GM20431 (cell line): Measurements from ENCODE around the gene ANKRD34C.

Experiments
- in situ Hi-C: fragments of 300-500 bp; cut with MseI, MboI; formaldehyde crosslinking; loops from one replicate; pipeline ENCODE4 v1.15.0; 2020; ENCODE audit warnings: low sequenced_read_pairs; ENCODE audit not compliant: unreplicated experiment

Gene ANKRD34C

DNA sequence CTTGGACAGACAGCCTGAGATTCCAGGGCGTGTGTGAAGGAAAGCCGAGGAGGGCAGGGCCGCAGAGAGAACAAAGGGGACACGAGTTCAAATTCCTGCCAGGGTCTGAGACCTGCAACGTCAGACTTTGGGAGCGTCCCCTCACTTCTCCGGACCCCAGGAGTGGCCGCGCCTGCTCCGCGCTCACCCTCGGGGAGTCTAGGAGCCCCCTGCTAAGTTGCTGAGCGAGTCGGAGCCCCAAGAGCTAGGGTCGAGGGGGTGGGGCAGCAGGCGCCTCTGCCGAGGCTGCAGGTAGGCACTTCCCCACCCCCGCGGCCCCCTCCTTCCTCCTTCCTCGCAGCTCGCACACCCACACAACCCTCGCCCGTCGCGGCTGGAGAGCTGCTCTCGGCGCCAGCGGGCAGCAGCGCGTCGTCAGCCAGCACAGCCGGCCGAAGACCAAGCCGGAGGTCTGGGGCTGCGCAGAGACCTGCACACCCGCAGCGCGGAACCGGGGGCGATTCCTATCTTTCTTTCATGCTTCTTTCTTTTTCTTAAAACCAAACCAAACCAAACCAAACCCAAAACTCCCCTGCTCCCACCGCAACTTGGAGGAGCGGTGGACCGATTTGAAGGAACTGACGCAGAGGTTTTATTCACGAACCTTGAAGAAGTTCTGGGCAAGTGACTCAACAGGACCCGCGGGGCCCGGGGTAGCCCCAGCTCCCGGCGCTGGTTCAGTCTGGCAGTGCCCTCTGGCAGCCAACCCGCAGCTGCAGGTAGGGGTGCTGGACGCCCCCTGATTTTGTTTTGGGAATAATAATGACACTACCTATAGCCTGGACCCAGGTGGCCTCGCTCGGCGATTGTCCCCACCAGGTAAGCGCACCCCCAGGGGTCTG is at the start of gene ANKRD34C:
Gene ANKRD34C (plus strand): TSS at position 352 of the 881 bp plus-strand sequence. CDS start 10,563 bp downstream, outside the sequence.
- in situ Hi-C loops = no loop called here

DNA sequence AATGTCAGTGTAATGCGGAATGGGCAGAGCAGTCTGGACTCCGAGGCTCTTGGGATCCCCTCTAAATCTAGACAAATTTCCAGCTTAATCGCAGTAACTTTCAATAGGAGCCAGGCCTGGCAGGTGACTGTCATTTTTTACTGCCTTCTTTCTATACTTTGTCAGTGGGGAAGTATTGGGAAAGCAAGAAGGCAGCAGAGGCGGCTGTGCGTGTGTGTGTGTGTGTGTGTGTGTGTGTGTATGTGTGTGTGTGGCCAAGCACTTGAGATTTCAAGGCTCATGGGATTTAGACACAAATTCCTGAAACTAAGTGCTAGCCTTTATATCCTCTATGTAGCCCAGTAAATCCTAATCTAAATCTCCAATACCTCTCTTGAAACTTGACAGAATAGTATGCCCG is 49.3 kb upstream of the ANKRD34C start:
- in situ Hi-C loops = no loop called here

DNA sequence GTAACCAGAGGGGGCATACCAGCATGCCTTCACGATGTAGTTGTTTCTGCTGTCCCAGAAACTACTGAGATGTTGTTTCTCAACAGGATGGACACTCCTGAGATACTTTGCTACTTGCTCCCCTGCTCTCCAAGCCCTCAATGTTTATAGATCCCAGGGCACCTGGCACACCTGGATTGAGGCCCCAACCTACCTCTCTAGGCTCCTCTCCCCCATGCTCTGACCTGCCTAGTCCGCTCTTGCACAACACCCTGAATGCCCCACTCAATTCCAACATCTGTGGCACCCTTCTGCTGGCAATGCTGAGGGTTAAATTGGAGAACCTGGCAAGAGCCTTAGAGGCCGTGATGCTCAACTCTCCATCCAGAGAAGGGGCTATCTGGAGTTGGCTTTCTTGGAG is 42.5 kb upstream of the ANKRD34C start:
- in situ Hi-C loops = no loop called here

DNA sequence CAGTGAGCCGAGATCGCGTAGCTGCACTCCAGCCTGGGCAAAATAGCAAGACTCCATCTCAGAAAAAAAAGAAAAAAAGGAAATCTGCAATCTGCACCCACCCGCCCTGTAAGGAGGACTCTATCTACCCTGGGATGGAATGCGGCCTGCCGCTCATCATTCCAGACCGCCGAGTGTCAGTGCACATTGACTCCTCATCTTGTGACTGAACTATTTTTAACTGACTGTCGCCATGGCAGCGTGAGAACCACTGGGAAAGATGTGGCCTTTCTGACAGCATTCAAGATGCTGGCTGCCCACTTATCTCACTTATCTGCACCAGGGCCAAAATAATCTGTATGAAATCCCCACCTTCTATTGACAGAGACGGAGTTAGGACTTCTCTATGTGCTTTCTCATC is 38.8 kb upstream of the ANKRD34C start:
- in situ Hi-C loops = no loop called here

DNA sequence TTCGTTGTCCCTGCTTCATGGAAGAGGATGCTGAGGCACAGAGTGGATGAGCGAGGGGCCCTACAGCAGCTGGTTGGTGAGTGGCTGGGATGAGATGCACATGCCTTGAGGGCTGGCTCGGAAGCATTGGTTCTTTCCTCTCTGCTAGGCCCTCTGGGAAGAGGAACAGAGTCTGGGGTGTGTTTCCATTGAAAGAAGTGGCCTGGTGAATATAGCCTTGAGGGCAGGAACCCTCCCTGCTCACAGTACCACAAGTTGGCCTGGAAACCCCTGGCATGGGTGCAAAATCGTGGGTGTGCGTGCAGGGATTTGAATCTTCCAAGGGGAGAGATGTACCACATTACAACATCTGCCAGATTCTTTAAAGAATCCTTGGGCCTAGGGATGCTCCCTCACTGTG is 37.6 kb upstream of the ANKRD34C start:
- in situ Hi-C loops = no loop called here

DNA sequence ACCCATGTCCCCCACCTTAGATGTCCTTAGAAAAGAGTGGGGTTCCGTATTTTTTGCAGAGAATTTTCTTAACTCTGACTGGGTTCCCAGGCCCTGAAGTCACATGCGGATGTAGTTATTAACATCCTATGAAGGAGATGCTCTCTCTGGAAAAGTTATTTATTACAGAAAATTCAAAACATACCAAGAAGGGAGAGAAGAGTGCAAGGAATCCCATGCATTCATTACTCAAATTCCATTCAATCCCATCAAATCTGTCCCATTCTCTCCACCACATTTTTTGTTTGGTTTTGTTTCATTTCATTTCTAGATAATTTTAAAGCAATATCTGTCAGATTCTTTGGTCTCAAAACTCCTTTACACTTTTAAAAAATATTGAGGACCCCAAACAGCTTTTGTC is 34.3 kb upstream of the ANKRD34C start:
- in situ Hi-C loops = no loop called here

DNA sequence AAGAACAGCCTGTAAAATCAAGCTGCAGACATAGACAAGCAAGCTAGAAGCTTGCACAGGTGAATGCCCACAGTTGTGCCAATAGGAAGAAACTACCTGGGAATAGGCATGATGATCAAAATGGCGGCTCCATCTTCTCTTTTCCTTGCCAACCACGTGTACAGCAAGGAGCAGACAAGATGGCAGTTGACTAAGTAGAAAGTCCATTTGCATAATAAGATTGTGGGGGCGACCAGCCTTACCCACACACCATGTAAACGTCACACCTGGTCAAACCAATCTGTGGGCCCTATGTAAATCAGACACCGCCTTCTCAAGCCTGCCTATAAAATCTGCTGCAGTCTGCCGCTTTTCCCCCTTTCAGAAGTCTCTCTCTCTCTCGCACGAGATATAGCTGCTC is 25.1 kb upstream of the ANKRD34C start:
- in situ Hi-C loops = no loop called here

DNA sequence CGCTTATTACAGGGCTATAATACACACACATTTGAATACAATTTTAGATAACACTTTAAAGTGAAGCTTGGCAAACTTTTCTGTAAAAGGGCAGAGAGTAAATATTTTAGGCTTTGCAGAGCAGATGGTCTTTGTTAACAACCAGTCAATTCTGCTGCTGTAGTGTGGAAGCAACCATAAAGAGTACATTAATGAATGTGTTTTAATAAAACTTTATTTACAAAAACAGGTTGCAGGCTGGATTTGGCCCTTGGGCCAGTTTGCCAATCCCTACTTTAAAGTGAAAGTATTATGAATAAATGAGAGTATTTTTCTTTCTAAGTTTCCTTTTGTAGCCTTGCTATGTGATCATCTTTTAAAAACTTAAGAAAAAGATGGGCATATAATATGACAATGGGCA is 20.7 kb upstream of the ANKRD34C start:
- in situ Hi-C loops = no loop called here

DNA sequence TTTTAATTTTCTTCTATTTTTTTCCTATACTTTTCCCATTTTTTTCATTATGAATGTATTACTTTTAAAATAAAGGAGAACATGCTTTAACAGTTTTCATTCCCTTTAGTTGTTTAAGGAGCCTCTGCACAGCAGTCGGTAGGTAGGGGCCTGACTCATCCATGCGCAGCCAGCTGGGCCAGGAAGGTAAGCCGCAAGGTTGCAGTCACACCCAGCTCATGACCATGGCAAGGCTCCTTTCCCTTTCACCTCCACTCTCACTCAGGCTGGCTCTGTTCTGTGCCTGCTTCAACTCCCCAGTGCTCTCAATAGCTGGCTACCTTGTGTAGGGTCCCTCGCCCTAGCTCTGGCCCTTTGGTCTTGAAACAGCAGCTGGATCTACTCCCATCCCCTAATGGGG is 17.4 kb upstream of the ANKRD34C start:
- in situ Hi-C loops = no loop called here

DNA sequence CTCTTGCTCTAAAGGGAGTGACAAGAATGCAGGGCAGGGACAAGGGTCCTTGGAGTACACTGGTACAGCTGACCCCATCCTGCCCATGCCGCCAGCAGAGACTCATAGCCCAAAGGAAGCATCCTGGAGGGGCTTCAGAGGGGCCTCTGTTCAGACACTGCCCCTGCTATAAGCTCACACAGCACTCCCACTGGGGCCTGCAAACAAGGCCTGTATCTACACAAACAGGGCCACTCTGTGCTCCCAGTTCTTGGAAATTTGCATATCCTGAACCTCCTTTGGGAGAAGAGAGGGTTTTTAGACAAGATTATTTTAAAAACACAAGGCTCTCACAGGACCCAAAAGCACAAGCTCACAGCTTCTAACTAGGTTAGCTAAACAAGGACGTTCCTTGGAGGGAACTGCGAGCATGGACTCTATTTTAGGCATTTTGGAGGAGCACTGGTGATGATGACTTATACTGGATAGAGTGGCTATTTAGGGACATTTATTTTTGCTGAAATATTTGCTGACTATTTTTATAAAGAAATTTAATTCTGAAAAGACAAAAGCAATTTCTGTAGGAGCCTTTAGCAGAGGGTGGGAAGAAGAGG is 16.4 kb upstream of the ANKRD34C start:
- in situ Hi-C loops = no loop called here

DNA sequence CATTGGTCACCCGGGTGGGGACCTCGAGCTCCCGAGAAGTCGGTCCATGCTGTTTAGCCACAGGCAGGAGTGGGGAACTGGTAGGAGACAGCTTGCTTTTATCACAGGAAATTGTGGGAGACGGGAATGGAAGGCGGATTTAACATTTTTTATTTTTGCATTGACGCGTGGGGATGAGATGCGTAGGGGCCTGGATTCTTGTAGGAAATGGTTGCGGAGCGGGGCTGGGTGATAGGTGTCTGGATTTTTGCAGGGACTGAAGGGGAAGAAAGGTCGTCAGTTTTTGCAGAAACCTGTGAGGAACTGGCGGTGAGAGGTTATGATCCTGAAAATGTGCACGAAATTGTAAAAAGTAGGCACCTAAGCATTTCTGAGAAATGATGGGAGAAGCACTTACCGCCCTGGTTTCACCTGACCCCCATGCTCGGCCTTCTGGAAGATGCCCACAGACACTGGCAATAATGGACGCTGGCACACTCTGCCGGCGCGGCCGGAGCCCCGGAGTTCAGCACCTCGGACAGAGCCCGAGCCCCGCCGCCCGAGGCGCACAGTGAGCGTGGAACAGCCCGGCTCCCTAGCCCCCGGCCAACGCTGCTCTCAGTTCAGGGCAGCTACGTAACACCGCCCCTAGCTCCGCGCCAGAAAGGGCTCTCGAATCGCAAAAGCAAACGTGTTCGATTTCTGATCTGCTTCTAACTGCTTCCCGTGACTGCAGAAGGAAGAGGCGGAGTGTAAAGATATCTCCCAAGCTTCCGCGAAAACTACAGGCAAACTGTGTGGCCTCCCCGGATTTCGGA is 928 bp downstream of the ANKRD34C start:
- in situ Hi-C loops = no loop called here

DNA sequence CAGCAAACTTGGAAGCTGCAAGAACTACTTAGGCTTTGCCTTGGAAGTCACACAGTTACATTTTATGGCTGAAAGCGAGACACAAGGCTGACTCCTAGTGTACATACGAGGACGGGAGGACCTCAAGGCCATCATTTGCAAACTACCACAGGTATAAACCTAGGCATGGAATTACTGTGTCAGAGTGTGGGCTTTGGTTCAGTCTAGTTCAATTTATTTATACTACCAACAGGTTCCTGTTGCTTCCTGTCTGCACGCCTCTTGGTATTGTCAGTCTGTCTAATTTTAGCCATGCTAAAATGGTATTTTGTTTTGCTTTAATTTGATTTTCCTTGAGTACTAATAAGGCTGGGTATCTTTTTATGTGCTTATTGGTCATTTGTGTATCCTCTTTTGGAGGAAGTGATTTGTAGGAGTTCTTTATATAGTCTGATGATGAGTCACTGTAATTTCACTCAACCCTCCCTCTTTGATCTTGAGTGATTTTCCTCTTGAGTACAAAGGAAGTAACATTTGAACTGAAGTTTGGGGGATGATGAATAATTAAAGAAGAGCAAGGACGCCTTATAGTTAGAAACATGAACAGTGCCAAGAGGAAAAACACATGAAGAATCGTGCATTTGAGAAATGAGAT is 8.2 kb downstream of the ANKRD34C start:
- in situ Hi-C loops = no loop called here

DNA sequence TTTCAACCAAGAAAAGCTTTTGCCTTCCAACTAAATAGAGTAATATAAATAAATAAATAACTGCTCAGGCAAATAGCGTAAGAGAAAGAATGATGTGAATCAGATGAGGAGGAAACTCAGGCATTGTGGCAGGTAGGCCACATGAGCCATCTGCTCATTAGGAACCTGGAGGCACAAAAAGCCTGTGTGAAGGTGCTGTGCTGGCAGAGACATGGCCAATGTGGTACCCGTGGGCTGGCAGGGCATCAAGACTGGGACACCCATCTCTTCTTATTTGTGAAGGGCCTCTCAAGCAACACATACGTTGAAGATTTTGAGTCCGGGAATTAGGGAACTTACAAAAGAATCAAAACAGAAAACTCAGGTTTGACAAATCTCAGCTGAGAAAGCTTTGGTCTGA is 9.5 kb downstream of the ANKRD34C start:
- in situ Hi-C loops = no loop called here

DNA sequence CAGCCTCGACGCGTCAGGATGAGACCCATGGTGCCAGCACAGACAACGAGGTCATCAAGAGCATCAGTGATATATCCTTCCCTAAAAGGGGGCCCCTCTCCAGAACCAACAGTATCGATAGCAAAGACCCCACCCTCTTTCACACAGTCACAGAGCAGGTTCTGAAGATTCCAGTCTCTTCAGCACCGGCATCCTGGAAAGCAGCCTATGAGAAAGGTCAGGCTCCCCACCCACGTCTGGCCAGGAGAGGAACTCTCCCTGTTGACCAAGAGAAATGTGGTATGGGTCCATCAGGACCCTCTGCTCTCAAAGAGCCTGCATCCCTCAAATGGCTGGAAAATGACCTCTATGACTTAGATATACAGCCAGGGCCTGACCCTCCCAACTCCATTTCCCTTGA is 11.6 kb downstream of the ANKRD34C start:
- in situ Hi-C loops = no loop called here

DNA sequence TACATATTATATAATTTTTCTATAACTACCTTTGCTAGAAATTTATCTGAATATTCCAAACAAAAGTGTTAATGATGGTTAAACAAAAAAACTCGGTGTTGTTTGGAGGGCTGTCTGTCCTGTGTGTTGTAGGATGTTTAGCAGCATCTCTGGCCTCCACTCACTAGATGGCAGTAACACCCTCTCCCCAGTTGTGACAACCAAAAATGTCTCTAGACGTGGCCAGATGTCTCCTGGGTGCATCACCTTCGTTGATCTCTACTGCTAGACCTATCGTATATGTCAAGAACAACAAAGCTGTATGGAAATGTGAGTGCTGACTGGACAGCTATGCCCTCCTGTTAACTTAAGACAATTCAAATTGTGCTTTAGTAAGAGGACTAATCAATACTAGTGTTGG is 14.1 kb downstream of the ANKRD34C start:
- in situ Hi-C loops = no loop called here

DNA sequence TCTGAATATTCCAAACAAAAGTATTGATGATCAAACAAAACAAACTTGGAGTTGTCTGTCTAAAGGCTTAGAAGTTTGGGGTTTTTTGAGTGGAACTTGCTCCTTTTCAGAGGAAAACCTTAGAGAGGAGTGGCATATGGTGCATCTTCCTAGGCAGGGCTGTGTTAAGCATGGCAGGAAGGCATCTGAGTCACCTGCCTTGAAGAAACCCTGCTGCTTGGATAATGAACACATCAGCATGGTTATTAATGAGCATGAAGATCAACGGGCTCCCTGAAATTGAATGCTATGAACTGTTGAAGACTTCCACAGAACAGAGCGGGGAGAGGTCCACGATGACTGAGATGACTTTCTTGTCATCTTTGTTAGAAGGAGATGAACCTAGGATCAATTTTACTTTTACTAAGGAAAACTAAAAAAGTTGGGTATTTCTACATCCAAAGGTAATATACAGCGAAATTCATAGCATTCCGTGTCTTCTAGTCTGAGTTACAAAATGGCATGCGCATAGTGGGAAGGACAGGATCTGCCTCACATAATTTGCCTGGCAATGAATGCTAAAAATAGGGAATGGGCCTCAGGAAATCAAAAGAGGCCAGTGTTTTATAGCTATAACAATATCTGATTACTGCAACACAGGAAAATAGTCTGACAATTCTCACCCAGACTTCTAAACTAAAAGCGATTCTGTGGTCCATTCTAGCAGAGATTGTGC is 16.8 kb downstream of the ANKRD34C start:
- in situ Hi-C loops = no loop called here

DNA sequence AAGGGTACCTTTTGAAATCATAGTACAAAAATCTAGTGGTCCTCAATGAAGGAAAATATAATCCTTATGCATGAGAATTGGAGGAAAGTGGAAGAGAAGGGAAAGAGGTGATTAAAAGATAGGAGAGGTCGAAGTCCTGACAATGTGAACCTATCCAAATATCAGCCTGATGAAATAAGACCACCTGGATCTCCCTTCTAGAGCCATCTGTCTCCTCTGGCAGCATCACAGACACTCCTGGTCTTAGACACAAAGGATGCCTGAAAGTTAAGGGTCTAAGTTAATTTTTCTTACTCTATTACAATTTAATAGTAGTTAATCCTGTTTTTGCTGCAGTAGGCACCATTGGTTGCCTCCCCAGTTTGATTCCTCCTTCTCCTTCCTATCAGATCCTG is 17.3 kb downstream of the ANKRD34C start:
- in situ Hi-C loops = no loop called here

DNA sequence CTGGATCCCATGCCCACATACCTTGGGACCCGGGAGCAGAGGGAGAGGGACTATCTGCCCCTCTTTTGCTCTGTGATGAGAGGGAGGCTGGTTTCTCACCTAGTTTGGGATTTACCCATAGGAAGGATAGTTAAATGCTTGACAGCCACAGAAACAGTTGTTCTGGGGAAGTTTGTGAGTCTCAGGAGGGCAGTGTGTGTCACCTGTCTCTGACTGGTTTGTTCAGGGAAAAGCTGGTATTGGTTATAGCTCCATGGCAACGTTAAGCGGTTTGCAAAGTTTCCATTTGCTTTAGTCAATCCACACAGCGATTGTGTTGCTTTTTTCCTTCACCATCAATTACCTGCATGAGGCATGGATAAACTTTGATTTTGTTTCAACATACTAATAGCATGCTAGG is 24.7 kb downstream of the ANKRD34C start:
- in situ Hi-C loops = no loop called here

DNA sequence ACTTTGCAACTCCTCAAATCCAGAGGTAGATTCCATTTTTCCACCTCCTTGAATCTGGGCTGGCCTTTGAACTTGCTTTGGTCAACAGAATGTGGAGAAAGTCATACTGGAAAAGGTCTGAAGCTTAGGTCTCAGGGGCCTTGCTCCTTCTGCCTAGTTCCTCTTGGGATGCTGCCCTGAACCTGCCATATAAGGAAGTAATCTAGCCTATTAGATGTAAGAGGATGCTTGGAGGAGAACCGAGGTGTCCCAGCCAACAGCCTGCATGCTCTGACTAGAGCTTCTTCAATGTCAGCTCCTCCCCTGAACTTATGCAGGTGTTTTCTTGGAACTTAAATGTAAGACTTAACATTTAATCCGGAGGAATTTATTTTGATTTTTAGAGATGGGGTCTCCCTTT is 26.4 kb downstream of the ANKRD34C start:
- in situ Hi-C loops = no loop called here

DNA sequence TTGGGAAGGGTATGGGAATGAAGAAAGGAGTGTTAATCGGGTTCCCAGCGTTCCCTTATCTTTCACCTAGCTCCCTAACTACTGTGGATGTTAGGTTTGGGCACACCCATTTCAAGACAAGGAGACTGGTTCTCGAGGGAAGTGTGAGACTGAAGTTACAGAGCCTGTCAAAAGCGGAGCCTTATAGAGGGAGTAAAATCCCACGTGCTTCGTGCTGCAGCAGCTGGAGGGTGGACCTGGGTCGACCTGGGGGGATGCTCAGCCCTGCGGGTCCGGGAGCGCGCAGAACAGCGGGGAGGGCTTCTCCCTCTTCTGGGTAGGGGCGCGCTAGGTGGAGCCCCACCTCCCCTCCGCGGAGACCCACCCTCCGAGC is 28.1 kb downstream of the ANKRD34C start:
- in situ Hi-C loops = no loop called here
